GM12878 (cell line): Measurements from ENCODE around the gene PDLIM5. TPM values are rescaled to one million over a fixed set of nuclear protein-coding genes. Genes with fewer than 3 reads are reported as not detected.
A peak's percentile ranks its signal among the peaks of the same experiment; 100 is the strongest.

Experiments used
- BRCA1 ChIP-seq: IDR thresholded peaks from 2 replicates; pipeline ENCODE4 v1.6.1; 2011; ENCODE audit warnings: low read depth, low read length, improper control_type of control experiment
- CBFB ChIP-seq: IDR thresholded peaks from 2 replicates; pipeline ENCODE4 v1.6.1; 2016; ENCODE audit warnings: antibody characterized with exemption, low read depth
- E2F8 ChIP-seq: fragments of 450-650 bp; IDR thresholded peaks from 2 replicates; pipeline ENCODE4 v1.6.1; 2018; ENCODE audit warnings: mild to moderate bottlenecking, low read depth, moderate library complexity; ENCODE audit not compliant: partially characterized antibody
- IRF5 ChIP-seq: fragments of 450-650 bp; IDR thresholded peaks from 2 replicates; pipeline ENCODE4 v1.6.1; 2017; ENCODE audit warnings: borderline replicate concordance
- NFIC ChIP-seq: IDR thresholded peaks from 2 replicates; pipeline ENCODE4 v1.6.1; 2012; ENCODE audit warnings: low read depth, mild to moderate bottlenecking, inconsistent platforms, low read length, moderate library complexity
- NFYA ChIP-seq: IDR thresholded peaks from 2 replicates; pipeline ENCODE4 v1.6.1; 2011; ENCODE audit warnings: low read depth, mild to moderate bottlenecking, low read length, improper control_type of control experiment, borderline replicate concordance
- RAD21 ChIP-seq: IDR thresholded peaks from 2 replicates; pipeline ENCODE4 v1.6.1; 2011; ENCODE audit warnings: mild to moderate bottlenecking, low read depth, low read length, moderate library complexity; ENCODE audit not compliant: insufficient read depth
- RELA ChIP-seq: fragments of 450-650 bp; IDR thresholded peaks from 2 replicates; pipeline ENCODE4 v1.8.0; 2014; ENCODE audit warnings: borderline replicate concordance; ENCODE audit not compliant: partially characterized antibody
- SMC3 ChIP-seq: IDR thresholded peaks from 2 replicates; pipeline ENCODE4 v1.6.1; 2011; ENCODE audit warnings: low read length, improper control_type of control experiment, borderline replicate concordance
- SREBF2 ChIP-seq: IDR thresholded peaks from 2 replicates; pipeline ENCODE4 v1.6.1; 2012; ENCODE audit warnings: mild to moderate bottlenecking, low read length
- STAT3 ChIP-seq: IDR thresholded peaks from 2 replicates; pipeline ENCODE4 v1.6.1; 2011; ENCODE audit warnings: low read depth, low read length, improper control_type of control experiment
- ZBTB4 ChIP-seq: fragments of 450-650 bp; formaldehyde crosslinking; IDR thresholded peaks from 2 replicates; pipeline ENCODE4 v1.4.0; 2022; ENCODE audit warnings: mild to moderate bottlenecking, moderate library complexity
- ZNF274 ChIP-seq: IDR thresholded peaks from one replicate; pipeline ENCODE4 v1.8.0; 2011; ENCODE audit not compliant: insufficient read length, insufficient read depth
- ZNF384 ChIP-seq: IDR thresholded peaks from 2 replicates; pipeline ENCODE4 v1.6.1; 2012; ENCODE audit warnings: low read depth, mild to moderate bottlenecking, low read length, improper control_type of control experiment, borderline replicate concordance
- ZNF592 ChIP-seq: fragments of 450-650 bp; IDR thresholded peaks from 2 replicates; pipeline ENCODE4 v1.6.1; 2017; ENCODE audit warnings: mild to moderate bottlenecking, moderate library complexity
- polyA plus RNA-seq, 11 experiments: library from polyadenylated mRNA; depleted of rRNA in 4 of 11; unstranded in 6 of 11; stranded (reverse) in 5 of 11; fragments of >200 nt; fragmentation: Nextera tagmentation in 4 of 11; fragmentation: Illumina TruSeq in 1 of 11; extraction: Ambion mirVana in 4 of 11; extraction: Trizol in 1 of 11; gene quantifications; 1 replicate in 1 of 11; 2 replicates in 10 of 11; pipeline versions ENCODE4 v1.2.1 to v1.2.3, GENCODE V29; 2011 to 2016; ENCODE audit warnings: inconsistent platforms in 2 of 11, missing spikeins in 2 of 11, low read depth in 1 of 11
- total RNA-seq, 4 experiments: library from RNA; depleted of rRNA in 3 of 4; stranded (reverse); fragments of >200 nt in 3 of 4; fragmentation: Illumina TruSeq in 1 of 4; extraction: Trizol in 1 of 4; gene quantifications; 2 replicates each; pipeline versions ENCODE4 v1.2.1 to v1.2.3, GENCODE V29; 2013 to 2021

Gene PDLIM5
- total and polyA plus RNA-seq, 10 of the 15 experiments (the other 5 are each of a cell fraction or from before 2014, with no cell fraction given): 10.0 to 52.9 (median 20.7) TPM

GRCh38 chr4:94534401-94535312, 82.9 kb downstream of the PDLIM5 start (continued):
- no peak for TF ChIP-seq ZNF592
- TF ChIP-seq SREBF2: no peak
- no peak for TF ChIP-seq E2F8
- no peak for TF ChIP-seq BRCA1
- no peak for TF ChIP-seq IRF5
- TF ChIP-seq ZNF384: no peak
- TF ChIP-seq RAD21: no peak
- TF ChIP-seq NFIC: peak; percentile 51
- TF ChIP-seq STAT3: no peak
- no peak for TF ChIP-seq ZNF274
- no peak for TF ChIP-seq RELA
- TF ChIP-seq SMC3: no peak
- no peak for TF ChIP-seq ZBTB4 (CRISPR knock-in tag)
- no peak for TF ChIP-seq CBFB
- no peak for TF ChIP-seq NFYA
